Ectodermal cell (in vitro differentiated cells): ENCODE data around the gene SCARF2.
"Not testable (repeated sequence)": the region's sequence is repeated elsewhere in the genome, so short reads cannot be mapped to it uniquely, and the experiment has no call there.

Experiments
- H3K27ac ChIP-seq: 2 replicates; pipeline ENCODE4 v1.7.0; 2013; ENCODE audit warnings: mild to moderate bottlenecking, low read depth, low read length; ENCODE audit not compliant: insufficient read depth, poor library complexity, severe bottlenecking
- H3K27me3 ChIP-seq: 2 replicates; pipeline ENCODE4 v1.7.0; 2013; ENCODE audit warnings: mild to moderate bottlenecking, low read length; ENCODE audit not compliant: insufficient read depth, control insufficient read depth, poor library complexity, severe bottlenecking
- H3K36me3 ChIP-seq: one replicate; pipeline ENCODE4 v1.7.0; 2013; ENCODE audit warnings: low read length; ENCODE audit not compliant: control insufficient read depth, insufficient read depth
- H3K4me1 ChIP-seq: one replicate; pipeline ENCODE4 v1.7.0; 2013; ENCODE audit warnings: low read length; ENCODE audit not compliant: control insufficient read depth, insufficient read depth
- H3K4me3 ChIP-seq: 2 replicates; pipeline ENCODE4 v1.7.0; 2013; ENCODE audit warnings: low read depth, low read length, control low read depth; ENCODE audit not compliant: insufficient read depth
- H3K9me3 ChIP-seq: 2 replicates; pipeline ENCODE4 v1.7.0; 2013; ENCODE audit warnings: mild to moderate bottlenecking, low read length, moderate library complexity; ENCODE audit not compliant: control insufficient read depth
- WGBS, 2 experiments: methylation state at CpG; one replicate each; pipeline ENCODE4 v1.1.7; 2013; ENCODE audit warnings: missing lambda C conversion rate in 2 of 2; 5-methylcytosine and 5-hydroxymethylcytosine counted together

Gene SCARF2

GRCh38 chr22:20378684-20379083, 58.9 kb downstream of the SCARF2 start:
- not testable (repeated sequence) for H3K27ac ChIP-seq, H3K4me3 ChIP-seq, H3K9me3 ChIP-seq, H3K36me3 ChIP-seq, H3K4me1 ChIP-seq, H3K27me3 ChIP-seq
- WGBS, 2 experiments: 92% methylated on average over 5 of the region's 5 CpGs

GRCh38 chr22:20378110-20378509, 59.5 kb downstream of the SCARF2 start:
- 92 to 96% methylated on average over 4 of the region's 4 CpGs for WGBS, 2 experiments
- no peaks in the 10 kb centered on the region for H3K9me3 ChIP-seq
- no peaks in the 10 kb centered on the region for H3K27me3 ChIP-seq

GRCh38 chr22:20376983-20377382, 60.6 kb downstream of the SCARF2 start:
- WGBS, 2 experiments: 93 to 96% methylated on average over 11 of the region's 11 CpGs
- H3K4me3 ChIP-seq, H3K4me1 ChIP-seq, H3K36me3 ChIP-seq, H3K27ac ChIP-seq, H3K9me3 ChIP-seq, H3K27me3 ChIP-seq: not testable (repeated sequence)

More at GRCh38 chr22:20378110-20378509, 59.5 kb downstream of the SCARF2 start:
- Histone ChIP-seq H3K36me3 (no peaks in the 10 kb centered on the region), H3K27ac (no peak overlapping the region), H3K4me3 (no peak overlapping the region), H3K4me1 (no peaks in the 10 kb centered on the region)

- not testable (repeated sequence) for H3K4me3 ChIP-seq, H3K36me3 ChIP-seq, H3K27ac ChIP-seq, H3K4me1 ChIP-seq, H3K27me3 ChIP-seq, H3K9me3 ChIP-seq
- WGBS, 2 experiments: 96 to 97% methylated on average over 7 to 8 of the region's 8 CpGs
Observed at GRCh38 chr22:20376281-20376680, 61.3 kb downstream of the SCARF2 start.
